H1 (cell line): ENCODE measurements around the gene UGGT1. TPM values are rescaled to one million over a fixed set of nuclear protein-coding genes. Genes with fewer than 3 reads are reported as not detected.

ENCODE experiments used
- CTCF ChIA-PET: fragments of 300-600 bp; sonication (Branson Sonifier 250); formaldehyde crosslinking; loops from one replicate; lab custom pipeline; 2021; ENCODE audit not compliant: partially characterized antibody; lab: Charles Lee
- POLR2A ChIA-PET: fragments of 300-600 bp; sonication (Branson Sonifier 250); formaldehyde crosslinking; loops from one replicate; lab custom pipeline; 2021; ENCODE audit warnings: inconsistent platforms; ENCODE audit not compliant: partially characterized antibody; lab: Charles Lee
- DNase-seq, 2 experiments: peaks; one replicate each; pipeline versions ENCODE4 v3.0.0 to v3.0.0-alpha.2; 2010 to 2022; ENCODE audit warnings: low spot score in 2 of 2, low read depth in 1 of 2, mixed read lengths in 1 of 2
- FAIRE-seq: peaks from 2 replicates; lab custom pipeline; 2011; peaks lifted over from hg19 to GRCh38; lab: Jason Lieb, UNC
- H2AFZ ChIP-seq: 2 replicates; pipeline ENCODE4 v1.8.1; 2012; ENCODE audit warnings: low read length, inconsistent platforms
- H2AK5ac ChIP-seq: 2 replicates; pipeline ENCODE4 v1.6.1; 2013; ENCODE audit warnings: low read depth, low read length
- H2BK120ac ChIP-seq: replicated peaks from 2 replicates; pipeline ENCODE3; 2013; ENCODE audit warnings: low read depth, low read length, inconsistent platforms
- H2BK12ac ChIP-seq: 2 replicates; pipeline ENCODE4 v1.6.1; 2013; ENCODE audit warnings: low read depth, low read length
- H2BK15ac ChIP-seq: 2 replicates; pipeline ENCODE4 v1.6.1; 2013; ENCODE audit warnings: low read length
- H2BK20ac ChIP-seq: 2 replicates; pipeline ENCODE4 v1.6.1; 2013; ENCODE audit warnings: low read length
- H2BK5ac ChIP-seq: 2 replicates; pipeline ENCODE4 v1.6.1; 2013; ENCODE audit warnings: low read depth, low read length
- H3K14ac ChIP-seq: 2 replicates; pipeline ENCODE4 v1.6.1; 2013; ENCODE audit warnings: inconsistent platforms; ENCODE audit not compliant: insufficient read length
- H3K18ac ChIP-seq: 2 replicates; pipeline ENCODE4 v1.6.1; 2013; ENCODE audit warnings: low read length; ENCODE audit errors: extremely low read depth
- H3K23ac ChIP-seq: 2 replicates; pipeline ENCODE4 v1.6.1; 2013; ENCODE audit warnings: inconsistent platforms; ENCODE audit not compliant: insufficient read length
- H3K23me2 ChIP-seq: 2 replicates; pipeline ENCODE4 v1.6.1; 2013; ENCODE audit warnings: low read depth, low read length
- H3K27ac ChIP-seq: 2 replicates; pipeline ENCODE4 v1.6.1; 2011; ENCODE audit warnings: low read depth, low read length, inconsistent platforms
- H3K27me3 ChIP-seq, 4 experiments: replicated peaks in 1 of 4; 1 replicate in 1 of 4; 2 replicates in 3 of 4; pipeline versions ENCODE4 v1.6.1 to v1.8.1; 2011 to 2013; ENCODE audit warnings: low read length in 3 of 4, mild to moderate bottlenecking in 3 of 4, inconsistent platforms in 2 of 4, mixed read lengths in 2 of 4, moderate library complexity in 1 of 4; ENCODE audit not compliant: control insufficient read depth in 3 of 4, insufficient read depth in 3 of 4; ENCODE audit errors: extremely low read depth in 1 of 4
- H3K36me3 ChIP-seq, 4 experiments: 2 replicates each; pipeline versions ENCODE4 v1.6.1 to v1.8.1; 2011 to 2013; ENCODE audit warnings: mild to moderate bottlenecking in 4 of 4, low read length in 3 of 4, moderate library complexity in 2 of 4, control low read depth in 1 of 4, inconsistent platforms in 1 of 4; ENCODE audit not compliant: insufficient read depth in 4 of 4, control insufficient read depth in 2 of 4
- H3K4ac ChIP-seq: replicated peaks from 2 replicates; pipeline ENCODE3; 2013; ENCODE audit warnings: low read length, low read depth, mixed read lengths, inconsistent platforms; ENCODE audit not compliant: insufficient read length
- H3K4me1 ChIP-seq, 4 experiments: replicated peaks in 1 of 4; 1 replicate in 1 of 4; 2 replicates in 3 of 4; pipeline versions ENCODE4 v1.6.1 to v1.8.1; 2011 to 2013; ENCODE audit warnings: low read length in 3 of 4, inconsistent platforms in 2 of 4, mixed read lengths in 1 of 4; ENCODE audit not compliant: insufficient read depth in 4 of 4, control insufficient read depth in 3 of 4
- H3K4me2 ChIP-seq, 2 experiments: 2 replicates each; pipeline versions ENCODE4 v1.6.1 to v1.8.1; 2011 to 2013; ENCODE audit warnings: low read depth in 2 of 2, low read length in 2 of 2, control low read depth in 1 of 2, inconsistent platforms in 1 of 2, mild to moderate bottlenecking in 1 of 2; ENCODE audit not compliant: insufficient read depth in 1 of 2
- H3K4me3 ChIP-seq, 4 experiments: fragments of 200-600, 300-600 bp in 1 of 4; sonication (generic), shearing (Covaris generic), sonication (Bioruptor Twin) in 1 of 4; 2 replicates each; pipeline versions ENCODE4 v1.5.1 to v1.8.1; 2011 to 2016; ENCODE audit warnings: low read length in 4 of 4, low read depth in 3 of 4, control low read depth in 2 of 4, inconsistent platforms in 2 of 4, mild to moderate bottlenecking in 2 of 4, mixed read lengths in 1 of 4, moderate library complexity in 1 of 4; ENCODE audit not compliant: insufficient read depth in 2 of 4; ENCODE audit errors: extremely low read depth in 1 of 4
- H3K56ac ChIP-seq: replicated peaks from 2 replicates; pipeline ENCODE3; 2013; ENCODE audit warnings: low read depth, mild to moderate bottlenecking, mixed read lengths, low read length, inconsistent platforms; ENCODE audit not compliant: insufficient read length
- H3K79me1 ChIP-seq: 2 replicates; pipeline ENCODE4 v1.6.1; 2013; ENCODE audit warnings: low read depth, low read length, control low read depth
- H3K79me2 ChIP-seq, 2 experiments: 2 replicates each; pipeline versions ENCODE4 v1.6.1 to v1.8.1; 2012 to 2013; ENCODE audit warnings: low read length in 2 of 2, mild to moderate bottlenecking in 2 of 2, inconsistent platforms in 1 of 2; ENCODE audit not compliant: insufficient read depth in 2 of 2, control insufficient read depth in 1 of 2
- H3K9ac ChIP-seq, 4 experiments: replicated peaks in 1 of 4; 1 replicate in 1 of 4; 2 replicates in 3 of 4; pipeline versions ENCODE4 v1.6.1 to v1.8.1; 2011 to 2013; ENCODE audit warnings: low read depth in 3 of 4, low read length in 3 of 4, control low read depth in 2 of 4, mild to moderate bottlenecking in 2 of 4, moderate library complexity in 2 of 4, inconsistent platforms in 1 of 4; ENCODE audit errors: extremely low read depth in 1 of 4
- H3K9me3 ChIP-seq, 2 experiments: 2 replicates each; pipeline versions ENCODE4 v1.6.1 to v1.8.1; 2012 to 2013; ENCODE audit warnings: mild to moderate bottlenecking in 2 of 2, moderate library complexity in 2 of 2, control low read depth in 1 of 2, inconsistent platforms in 1 of 2, low read depth in 1 of 2, low read length in 1 of 2, mixed read lengths in 1 of 2; ENCODE audit not compliant: insufficient read depth in 2 of 2
- H4K20me1 ChIP-seq, 2 experiments: replicated peaks in 1 of 2; 2 replicates each; pipeline versions ENCODE3 to v1.8.1; 2011 to 2013; ENCODE audit warnings: inconsistent platforms in 2 of 2, low read length in 2 of 2, mild to moderate bottlenecking in 1 of 2; ENCODE audit not compliant: insufficient read depth in 2 of 2, control insufficient read depth in 1 of 2
- H4K5ac ChIP-seq: 2 replicates; pipeline ENCODE4 v1.6.1; 2013; ENCODE audit warnings: low read length, low read depth, mixed read lengths, inconsistent platforms; ENCODE audit not compliant: insufficient read length
- H4K8ac ChIP-seq: 2 replicates; pipeline ENCODE4 v1.8.0; 2013; ENCODE audit warnings: mild to moderate bottlenecking, moderate library complexity, low read length, inconsistent platforms; ENCODE audit not compliant: insufficient read depth; ENCODE audit errors: extremely low read depth
- H4K91ac ChIP-seq: replicated peaks from 2 replicates; pipeline ENCODE3; 2013; ENCODE audit warnings: low read length, mixed read lengths, inconsistent platforms; ENCODE audit not compliant: insufficient read length
- ATF3 ChIP-seq: IDR thresholded peaks from 2 replicates; pipeline ENCODE4 v1.6.1; 2011; ENCODE audit warnings: low read depth, mild to moderate bottlenecking, low read length; ENCODE audit not compliant: insufficient read depth
- BCL11A ChIP-seq, 2 experiments: IDR thresholded peaks; one replicate each; pipeline ENCODE4 v1.6.1; 2011; ENCODE audit warnings: low read depth in 2 of 2, low read length in 2 of 2, mild to moderate bottlenecking in 2 of 2
- BRCA1 ChIP-seq: IDR thresholded peaks from 2 replicates; pipeline ENCODE4 v1.6.1; 2012; ENCODE audit warnings: low read depth, low read length, improper control_type of control experiment
- CREB1 ChIP-seq: IDR thresholded peaks from 2 replicates; pipeline ENCODE4 v1.6.1; 2012; ENCODE audit warnings: inconsistent platforms
- GABPA ChIP-seq: IDR thresholded peaks from 2 replicates; pipeline ENCODE4 v1.6.1; 2011; ENCODE audit warnings: mild to moderate bottlenecking, low read length, moderate library complexity, borderline replicate concordance; ENCODE audit not compliant: insufficient read depth
- KDM5A ChIP-seq: fragments of 200-600 bp; IDR thresholded peaks from 2 replicates; pipeline ENCODE4 v1.7.1; 2012; ENCODE audit warnings: mild to moderate bottlenecking, low read length, inconsistent platforms, mixed read lengths
- MAFK ChIP-seq: IDR thresholded peaks from 2 replicates; pipeline ENCODE4 v1.6.1; 2012; ENCODE audit warnings: low read depth, mild to moderate bottlenecking, improper control_type of control experiment, low read length
- NRF1 ChIP-seq: IDR thresholded peaks from 2 replicates; pipeline ENCODE4 v1.6.1; 2011; ENCODE audit warnings: mild to moderate bottlenecking, low read depth, low read length, improper control_type of control experiment
- RXRA ChIP-seq: IDR thresholded peaks from 2 replicates; pipeline ENCODE4 v1.6.1; 2011; ENCODE audit warnings: low read depth, mild to moderate bottlenecking, low read length, moderate library complexity; ENCODE audit not compliant: insufficient read depth
- SIX5 ChIP-seq: IDR thresholded peaks from 2 replicates; pipeline ENCODE4 v1.6.1; 2011; ENCODE audit warnings: mild to moderate bottlenecking, low read depth, low read length
- SUZ12 ChIP-seq: fragments of 200-600 bp; sonication (generic); IDR thresholded peaks from 2 replicates; pipeline ENCODE4 v1.6.1; 2012; ENCODE audit warnings: mild to moderate bottlenecking, inconsistent platforms, low read length, moderate library complexity, mixed read lengths
- TAF7 ChIP-seq: optimal IDR thresholded peaks from 2 replicates; pipeline ENCODE3; 2011; ENCODE audit warnings: low read depth, mild to moderate bottlenecking, inconsistent platforms, low read length, moderate library complexity, borderline replicate concordance
- TEAD4 ChIP-seq: IDR thresholded peaks from 2 replicates; pipeline ENCODE4 v1.6.1; 2012; ENCODE audit warnings: low read depth, low read length, inconsistent platforms, mixed read lengths
- ZNF274 ChIP-seq: IDR thresholded peaks from 2 replicates; pipeline ENCODE4 v1.7.0; 2012; ENCODE audit warnings: low read length, borderline replicate concordance; ENCODE audit errors: extremely low read depth
- WGBS, 2 experiments: shearing (Covaris generic) in 1 of 2; methylation state at CpG; one replicate each; pipeline versions ENCODE4 v1.1.6 to v1.1.7; 2013 to 2015; ENCODE audit warnings: low lambda C conversion rate in 2 of 2, mixed read lengths in 2 of 2, inconsistent platforms in 1 of 2, low coverage in 1 of 2, missing lambda C conversion rate in 1 of 2; ENCODE audit not compliant: insufficient replicate concordance in 2 of 2, insufficient coverage in 1 of 2, insufficient read length in 1 of 2; ENCODE audit errors: extremely low coverage in 1 of 2, missing lambda C conversion rate in 1 of 2; 5-methylcytosine and 5-hydroxymethylcytosine counted together
- polyA plus RNA-seq, 7 experiments: library from polyadenylated mRNA; depleted of rRNA in 3 of 7; stranded (reverse) in 5 of 7; unstranded in 2 of 7; fragments of >200 nt in 5 of 7; fragments of 200-250 nt in 2 of 7; gene quantifications; 1 replicate in 5 of 7; 2 replicates in 1 of 7; 4 replicates in 1 of 7; pipeline versions ENCODE4 v1.2.1 to v1.2.3, GENCODE V29; 2011 to 2013; ENCODE audit warnings: missing spikeins in 2 of 7, mixed read lengths in 2 of 7
- total RNA-seq: library from RNA; stranded (reverse); fragmentation: NEBNext Ultra II Directional; extraction: Animal tissue kit (Norgen Biotek cat#: 25700); gene quantifications from 2 replicates; pipeline ENCODE4 v1.2.1, GENCODE V29; 2021

Gene UGGT1
- total and polyA plus RNA-seq, 2 of the 8 experiments (the other 6 are each of a cell fraction or from before 2014, with no cell fraction given) = 14.9 to 57.3 TPM

- H3K9me3 ChIP-seq = no peaks in the 10 kb centered on the region
- peaks cover 9 to 60% (median 47%) of the 10 kb centered on the region in 4 experiments for H3K36me3 ChIP-seq
- H2BK12ac ChIP-seq = no peak overlapping the region
- no peak for FAIRE-seq
- CTCF ChIA-PET = interaction anchor here (1.1 to 1.9 kb wide), 5 partner anchors 8 to 240 kb away, joined by 3 to 4 read pairs (median 4); no protein-coding TSS in a partner anchor
- no peak overlapping the region for H4K8ac ChIP-seq
- TF ChIP-seq NRF1 (no peak), MAFK (no peak), ATF3 (no peak), TAF7 (no peak), BCL11A (IDR thresholded peaks at IDR 0.05; ENCODE audit: low read depth in 2 of 2, low read length in 2 of 2) (no peak), GABPA (no peak), RXRA (no peak), SUZ12 (no peak), BRCA1 (no peak), SIX5 (no peak), TEAD4 (no peak), KDM5A (no peak), CREB1 (no peak), ZNF274 (no peak)
- TF ChIP-seq, all 59 proteins: peak for 0
- Histone ChIP-seq H2BK120ac (no peak overlapping the region), H3K4me2 (no peak overlapping the region), H4K91ac (no peak overlapping the region), H2BK20ac (no peak overlapping the region), H3K23me2 (no peaks in the 10 kb centered on the region), H2BK5ac (no peak overlapping the region), H3K18ac (no peak overlapping the region), H2AFZ (no peak overlapping the region), H3K56ac (no peak overlapping the region), H3K14ac (no peak overlapping the region), H3K79me1 (no peaks in the 10 kb centered on the region), H4K5ac (no peak overlapping the region), H3K9ac (no peak overlapping the region), H3K4ac (no peak overlapping the region), H3K23ac (no peak overlapping the region), H3K27ac (no peak overlapping the region), H3K4me1 (peaks cover 0 to 2% (median 0%) of the 10 kb centered on the region in 4 experiments; a peak in 1 of 7 replicates), H2BK15ac (no peak overlapping the region), H3K4me3 (no peak overlapping the region), H3K27me3 (no peaks in the 10 kb centered on the region), H3K79me2 (no peaks in the 10 kb centered on the region), H4K20me1 (peaks cover 0 to 2% of the 10 kb centered on the region in 2 experiments), H2AK5ac (no peak overlapping the region)
- no peak for DNase-seq
- POLR2A ChIA-PET = no interaction called here
- WGBS, 2 experiments = 91% methylated on average over 6 of the region's 6 CpGs; no CpG with 5 or more reads in 1 of the 2 experiments
Measured at GRCh38 chr2:128170776-128171175, 79.8 kb downstream of the UGGT1 start.
